HG02623 (cell line): ENCODE results near the gene CTXN2.

ENCODE experiments used
- ATAC-seq: cut with Tn5 transposase; IDR thresholded peaks from one replicate; pipeline ENCODE4 v1.9.1; 2021; ENCODE audit warnings: moderate library complexity; ENCODE audit not compliant: unreplicated experiment

CTXN2 gene

GRCh38 chr15:48221885-48222284 lies 30.4 kb downstream of the CTXN2 start:
- no peak for ATAC-seq

GRCh38 chr15:48222627-48223026 lies 31.2 kb downstream of the CTXN2 start:
- ATAC-seq: no peak

- no peak for ATAC-seq
These were observed 34.3 kb downstream of the CTXN2 start for GRCh38 chr15:48225771-48226170.

- no peak for ATAC-seq
These were observed 39.0 kb downstream of the CTXN2 start for GRCh38 chr15:48230498-48230897.

GRCh38 chr15:48233246-48233645 lies 41.8 kb downstream of the CTXN2 start:
- ATAC-seq: no peak

- no peak for ATAC-seq
These were observed 47.9 kb downstream of the CTXN2 start for GRCh38 chr15:48239334-48239733.

- no peak for ATAC-seq
These were observed 50.5 kb downstream of the CTXN2 start for GRCh38 chr15:48242015-48242414.

GRCh38 chr15:48242535-48242934 lies 51.1 kb downstream of the CTXN2 start:
- no peak for ATAC-seq

GRCh38 chr15:48244921-48245320 lies 53.5 kb downstream of the CTXN2 start:
- ATAC-seq: no peak

GRCh38 chr15:48248414-48248813 lies 56.9 kb downstream of the CTXN2 start:
- no peak for ATAC-seq

- ATAC-seq: no peak
These were observed 59.2 kb downstream of the CTXN2 start for GRCh38 chr15:48250640-48251076.

- ATAC-seq: no peak
These were observed 61.7 kb downstream of the CTXN2 start for GRCh38 chr15:48253172-48253571.
